AG04449 (cell line): Measurements from ENCODE around the gene DMKN.

Experiments
- CTCF ChIA-PET: fragments of 350-600 bp; formaldehyde crosslinking; extraction: SDS; loops from one replicate; lab custom pipeline; 2021; ENCODE audit warnings: antibody characterized with exemption; lab: Yijun Ruan, JAX
- POLR2A ChIA-PET: fragments of 400-600, 350-600 bp; formaldehyde crosslinking; extraction: SDS; loops from one replicate; lab custom pipeline; 2020; ENCODE audit warnings: antibody characterized with exemption, inconsistent platforms; lab: Yijun Ruan, JAX
- DNase-seq: peaks from one replicate; pipeline ENCODE4 v3.0.0-alpha.2; 2010; ENCODE audit warnings: low read depth, low spot score
- H3K4me3 ChIP-seq: 2 replicates; pipeline ENCODE4 v1.5.1; 2011; ENCODE audit warnings: low read depth, mild to moderate bottlenecking, control low read depth, low read length
- CTCF ChIP-seq: IDR thresholded peaks from one replicate; pipeline ENCODE4 v1.5.1; 2011; ENCODE audit warnings: mild to moderate bottlenecking, moderate library complexity, low read length, control low read depth, inconsistent platforms; ENCODE audit not compliant: insufficient read depth; ENCODE audit errors: missing control alignments

The DMKN gene

DNA sequence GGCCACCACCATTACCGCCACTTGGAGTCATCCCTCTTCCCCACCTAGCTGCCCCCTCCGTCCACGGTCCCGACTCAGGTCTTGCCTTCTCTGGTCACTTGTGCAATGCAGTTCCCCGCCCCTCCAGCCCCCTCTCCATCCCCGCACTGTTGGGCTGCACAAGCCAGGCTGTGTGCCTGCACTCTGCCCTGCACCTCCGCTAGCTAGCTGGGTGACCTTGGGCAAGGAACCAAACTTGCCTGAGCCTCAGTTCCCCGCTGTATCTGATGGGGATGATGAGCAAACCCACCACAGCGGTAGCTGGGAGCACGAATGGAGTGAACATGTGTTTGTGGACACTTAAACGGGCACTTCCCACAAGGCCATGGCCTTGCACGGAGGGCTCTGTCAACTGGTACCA lies 26.4 kb upstream of the DMKN start:
- DNase-seq: no peak
- no peak overlapping the region for H3K4me3 ChIP-seq
- TF ChIP-seq CTCF: no peak
- CTCF ChIA-PET: interaction anchor here (1.3 kb wide), 1 partner anchor 9 kb away, joined by 4 read pairs; no protein-coding TSS in a partner anchor
- POLR2A ChIA-PET: no interaction called here

DNA sequence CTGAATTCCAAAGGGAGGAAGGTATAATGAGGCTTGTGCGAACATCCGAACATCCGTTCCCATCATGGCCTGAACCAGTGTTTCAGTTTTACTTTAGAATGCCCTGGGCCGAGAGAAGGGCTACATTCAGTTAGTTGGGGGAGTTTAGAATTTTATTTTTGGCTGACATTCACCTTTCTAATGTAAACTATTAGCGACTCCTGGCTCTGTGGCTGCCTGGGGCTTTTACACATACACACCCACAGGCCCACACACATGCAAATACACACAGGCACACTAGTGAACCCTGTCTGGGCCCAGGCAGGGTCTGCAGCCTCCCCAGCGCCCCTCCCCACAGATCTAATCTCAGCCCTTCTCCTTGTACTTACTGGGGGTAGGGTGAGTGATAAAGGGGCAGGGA lies 25.9 kb upstream of the DMKN start:
- ChIA-PET CTCF (interaction anchor here (1.3 kb wide), 1 partner anchor 9 kb away, joined by 4 read pairs; no protein-coding TSS in a partner anchor), POLR2A (no interaction called here)
- no peak for TF ChIP-seq CTCF
- DNase-seq: no peak
- no peak overlapping the region for H3K4me3 ChIP-seq

DNA sequence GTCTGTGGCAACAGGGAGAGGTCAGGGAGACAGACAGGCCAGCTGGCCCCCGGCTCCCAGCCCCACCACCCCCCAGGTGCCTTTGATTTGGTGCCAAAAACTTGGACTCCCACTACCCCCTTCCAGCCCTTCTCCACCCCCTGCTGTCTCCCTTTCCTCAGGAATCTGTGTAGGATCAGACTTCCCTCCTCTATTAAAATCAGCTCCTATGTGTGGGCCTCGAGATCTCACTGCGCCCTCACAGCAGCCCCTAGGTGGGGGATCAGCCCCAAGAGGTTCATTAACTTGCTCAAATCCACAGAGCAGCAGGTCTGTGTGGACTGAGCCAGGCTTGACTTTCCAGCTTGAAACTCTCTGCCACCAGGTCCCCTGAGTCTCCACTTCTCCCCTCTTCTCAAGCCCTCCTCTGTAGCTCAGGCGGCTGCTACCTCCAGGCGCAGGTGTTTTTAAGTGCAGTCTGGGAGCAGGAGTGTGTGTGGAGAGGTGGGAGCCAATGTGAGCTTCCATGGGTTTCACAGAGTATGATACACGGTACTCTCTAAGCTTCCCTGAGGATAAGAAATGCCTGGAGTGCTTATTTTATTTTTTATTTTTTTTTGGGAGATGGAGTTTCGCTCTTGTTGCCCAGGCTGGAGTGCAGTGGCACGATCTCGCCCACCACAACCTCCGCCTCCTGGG lies 21.5 kb upstream of the DMKN start:
- DNase-seq: no peak
- no peak overlapping the region for H3K4me3 ChIP-seq
- POLR2A ChIA-PET: no interaction called here
- CTCF ChIA-PET: interaction anchor here (1.2 to 2.4 kb wide), 3 partner anchors 9 to 25 kb away, joined by 4 to 9 read pairs (median 7); no protein-coding TSS in a partner anchor
- no peak for TF ChIP-seq CTCF

- ChIA-PET POLR2A (interaction anchor here (0.6 kb wide), 1 partner anchor 16 kb away, joined by 3 read pairs; no protein-coding TSS in a partner anchor), CTCF (interaction anchor here (1.2 to 2.4 kb wide), 3 partner anchors 8 to 24 kb away, joined by 4 to 9 read pairs (median 7); no protein-coding TSS in a partner anchor)
- no peak overlapping the region for H3K4me3 ChIP-seq
- TF ChIP-seq CTCF: no peak
- no peak for DNase-seq
Measured at GRCh38 chr19:35533822-35534392, 20.5 kb upstream of the DMKN start.

DNA sequence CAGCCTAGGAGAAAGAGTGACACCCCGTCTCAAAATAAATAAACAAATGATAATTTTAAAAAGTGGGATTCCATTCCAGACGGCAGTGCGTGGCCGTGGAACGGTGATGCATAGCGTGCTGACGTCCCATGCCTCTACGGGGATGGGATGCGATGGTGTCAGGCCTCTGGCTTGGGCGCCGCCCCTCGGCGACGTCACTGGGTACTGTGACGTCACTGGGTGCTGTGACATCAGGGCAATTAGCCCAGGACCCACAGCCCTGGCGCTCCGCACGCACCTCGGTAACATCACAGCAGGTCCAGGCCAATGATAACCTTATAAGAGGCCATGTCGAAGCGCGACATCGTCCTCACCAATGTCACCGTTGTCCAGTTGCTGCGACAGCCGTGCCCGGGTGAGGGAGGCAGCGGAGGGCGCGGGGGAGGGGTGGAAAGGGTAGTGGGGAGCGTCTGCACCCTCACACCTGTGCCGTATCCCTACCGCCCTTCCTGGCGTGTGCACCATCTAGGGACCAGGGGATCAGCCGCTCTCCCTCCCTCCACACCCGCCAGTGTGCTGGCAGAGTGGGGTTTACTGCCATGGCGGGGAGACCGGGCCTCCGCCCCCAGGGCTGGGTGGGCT lies 19.9 kb upstream of the DMKN start, which contains the start of gene GAPDHS:
GAPDHS (plus strand) TSS at position 256 of the 621 bp plus-strand sequence; CDS start at position 328, 72 bp downstream.
- no peak for DNase-seq
- ChIA-PET POLR2A (interaction anchor here (0.6 kb wide), 1 partner anchor 17 kb away, joined by 3 read pairs; no protein-coding TSS in a partner anchor), CTCF (interaction anchor here (1.9 to 2.4 kb wide), 2 partner anchors 15 to 23 kb away, joined by 7 to 9 read pairs; no protein-coding TSS in a partner anchor)
- no peak within 1 kb of the TSS for H3K4me3 ChIP-seq
- no peak for TF ChIP-seq CTCF
